Measurements from ENCODE around the gene TTL.
"Not testable (repeated sequence)": the region's sequence is repeated elsewhere in the genome, so short reads cannot be mapped to it uniquely, and the experiment has no call there.

The TTL gene

DNA sequence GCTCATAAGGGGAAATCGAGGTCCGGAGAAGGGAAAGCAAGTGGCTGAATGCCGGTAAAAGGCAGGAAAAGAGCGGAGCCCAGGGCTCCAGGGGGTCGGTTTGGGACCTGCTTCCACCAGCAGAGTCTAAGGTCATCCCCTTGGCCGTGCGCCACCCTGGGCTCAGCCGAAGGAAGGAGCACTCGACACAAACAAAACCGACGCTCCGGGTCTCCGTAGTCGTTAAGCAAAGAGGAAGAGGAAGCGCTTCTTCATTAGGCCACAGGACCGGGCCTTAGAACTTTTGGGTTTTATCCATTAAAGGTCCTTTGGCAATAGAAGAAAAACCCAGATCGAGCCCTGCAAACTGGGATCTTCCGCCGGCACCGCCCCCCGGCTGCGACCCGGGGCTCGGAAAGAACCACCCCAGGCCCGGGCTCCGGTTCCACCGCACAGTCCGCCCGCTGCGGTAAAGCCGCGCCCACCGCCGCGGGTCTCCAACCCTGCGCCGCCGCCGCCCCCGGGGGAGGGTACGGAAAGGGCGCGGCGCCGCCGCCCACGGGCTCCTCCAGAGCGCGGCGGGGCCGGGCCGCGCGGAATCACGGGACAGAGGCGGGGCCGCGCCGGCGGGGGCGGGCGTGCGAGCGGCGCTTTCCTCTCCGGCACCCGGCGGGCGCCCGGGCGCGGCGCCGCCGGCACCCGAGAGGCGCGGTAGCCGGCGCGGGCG, at the start of gene TTL:
TSS of gene TTL (plus strand) at position 629 of the 706 bp plus-strand sequence. CDS start 189 bp downstream, outside the sequence.
- peak; percentile 86 for DNase-seq (ENCODE audit: insufficient read length, low spot score)
- FAIRE-seq, result peak; percentile 79

DNA sequence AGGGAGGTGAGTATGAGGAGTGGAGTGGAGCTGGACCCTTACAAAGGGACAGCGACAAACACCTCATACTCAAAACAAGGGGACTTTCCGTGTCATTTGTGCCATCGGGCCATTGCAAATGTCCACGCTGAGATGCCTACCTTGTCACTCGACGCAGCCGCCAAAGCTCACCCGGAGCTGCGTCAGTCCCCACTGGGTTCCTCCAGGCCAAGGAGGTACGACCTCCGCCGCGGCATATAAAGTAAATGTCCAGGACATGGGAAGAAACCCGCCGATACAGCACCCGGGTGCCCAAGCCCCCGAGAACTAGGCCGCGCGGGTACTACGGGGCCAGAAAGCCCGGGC, 49.6 kb upstream of the TTL start:
- not testable (repeated sequence) for FAIRE-seq; DNase-seq (ENCODE audit: insufficient read length, low spot score)

DNA sequence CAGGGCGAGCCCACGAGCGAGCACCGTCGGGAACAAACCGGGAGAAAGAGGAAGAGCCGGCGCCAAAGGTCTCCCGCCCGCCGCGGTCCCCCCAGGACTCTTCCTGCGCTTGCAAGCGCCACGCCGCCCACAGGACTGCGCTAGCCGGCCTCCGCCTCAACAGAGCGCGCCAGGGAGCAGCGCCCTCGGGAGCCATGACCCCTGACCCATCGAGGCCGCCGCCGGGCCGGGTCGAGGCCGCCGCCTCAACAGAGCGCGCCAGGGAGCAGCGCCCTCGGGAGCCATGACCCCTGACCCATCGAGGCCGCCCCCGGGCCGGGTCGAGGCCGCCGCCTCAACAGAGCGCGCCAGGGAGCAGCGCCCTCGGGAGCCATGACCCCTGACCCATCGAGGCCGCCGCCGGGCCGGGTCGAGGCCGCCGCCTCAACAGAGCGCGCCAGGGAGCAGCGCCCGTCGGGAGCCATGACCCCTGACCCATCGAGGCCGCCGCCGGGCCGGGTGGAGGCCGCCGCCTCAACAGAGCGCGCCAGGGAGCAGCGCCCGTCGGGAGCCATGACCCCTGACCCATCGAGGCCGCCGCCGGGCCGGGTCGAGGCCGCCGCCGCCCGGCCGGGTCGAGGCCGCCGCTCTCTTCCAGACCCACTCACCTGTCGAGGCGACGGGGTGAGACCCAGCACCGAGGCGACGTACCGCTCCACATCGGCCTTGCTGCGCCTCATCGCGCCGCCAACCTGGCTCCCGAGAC, 49.0 kb upstream of the TTL start:
- not testable (repeated sequence) for FAIRE-seq; DNase-seq (ENCODE audit: insufficient read length, low spot score)

DNA sequence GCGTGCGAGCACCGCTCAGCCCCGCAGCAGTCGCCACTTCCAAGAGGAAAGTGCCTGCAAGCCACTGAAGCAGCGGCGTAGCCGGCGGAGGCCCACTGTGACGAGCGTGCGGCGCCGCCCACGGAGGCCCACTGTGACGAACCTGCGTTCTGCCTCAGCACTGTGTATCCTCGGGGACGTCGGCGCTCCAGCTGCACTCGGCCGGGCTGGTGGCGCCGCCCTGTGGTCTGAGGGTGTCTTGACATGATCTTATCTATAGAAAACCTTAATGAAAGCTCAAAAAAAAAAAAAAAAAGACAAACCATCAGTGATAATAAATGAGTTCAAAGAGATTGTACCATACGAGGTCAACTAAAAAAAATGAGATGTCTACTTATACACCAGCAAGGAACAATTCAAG, 48.5 kb upstream of the TTL start, which contains the start of gene RGPD8:
TSS of gene RGPD8 (minus strand) at position 166 of the 400 bp plus-strand sequence. CDS start 192 bp downstream, outside the sequence.
- peak; percentile 42 for DNase-seq (ENCODE audit: insufficient read length, low spot score)
- not testable (repeated sequence) for FAIRE-seq

DNA sequence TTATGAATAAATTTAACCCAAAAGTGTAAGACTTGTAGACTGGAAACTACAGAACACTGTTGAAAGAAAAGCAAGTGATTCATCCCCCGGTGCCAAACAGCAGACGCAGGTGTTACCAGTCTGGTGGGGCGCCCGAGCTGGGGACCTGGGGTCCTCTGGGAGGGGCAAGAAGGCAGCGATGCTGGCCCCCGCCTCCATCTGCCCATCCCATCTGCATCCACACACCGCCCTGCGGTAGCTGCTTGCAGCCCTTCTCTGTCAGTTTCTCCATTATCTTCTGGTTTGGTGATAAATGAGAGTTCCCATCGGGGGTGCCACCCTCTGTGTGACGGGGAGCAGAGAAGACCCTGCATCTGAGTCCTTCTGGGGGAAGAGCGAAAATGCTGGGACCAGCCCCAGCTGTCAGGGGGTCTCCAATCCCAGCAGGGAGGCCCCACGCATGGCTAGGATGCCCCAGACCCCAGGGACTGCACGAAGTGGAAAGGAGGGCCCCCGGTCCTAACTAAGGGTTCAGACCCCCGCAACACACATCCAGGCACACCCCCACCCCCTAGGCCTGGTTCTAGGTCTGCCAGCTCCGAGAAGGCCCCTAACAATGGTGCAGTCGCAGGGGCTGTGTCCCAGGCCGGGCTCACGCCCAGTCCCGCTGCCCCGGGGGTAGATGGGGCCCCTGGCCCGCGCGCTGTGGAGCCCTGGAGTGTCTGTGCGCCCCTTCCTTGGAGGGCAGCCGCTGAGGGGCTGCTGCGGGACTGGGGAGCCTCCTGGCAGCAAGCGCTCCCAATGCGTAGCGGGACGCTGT, 47.8 kb upstream of the TTL start:
- no peak for DNase-seq (ENCODE audit: insufficient read length, low spot score)
- no peak for FAIRE-seq

DNA sequence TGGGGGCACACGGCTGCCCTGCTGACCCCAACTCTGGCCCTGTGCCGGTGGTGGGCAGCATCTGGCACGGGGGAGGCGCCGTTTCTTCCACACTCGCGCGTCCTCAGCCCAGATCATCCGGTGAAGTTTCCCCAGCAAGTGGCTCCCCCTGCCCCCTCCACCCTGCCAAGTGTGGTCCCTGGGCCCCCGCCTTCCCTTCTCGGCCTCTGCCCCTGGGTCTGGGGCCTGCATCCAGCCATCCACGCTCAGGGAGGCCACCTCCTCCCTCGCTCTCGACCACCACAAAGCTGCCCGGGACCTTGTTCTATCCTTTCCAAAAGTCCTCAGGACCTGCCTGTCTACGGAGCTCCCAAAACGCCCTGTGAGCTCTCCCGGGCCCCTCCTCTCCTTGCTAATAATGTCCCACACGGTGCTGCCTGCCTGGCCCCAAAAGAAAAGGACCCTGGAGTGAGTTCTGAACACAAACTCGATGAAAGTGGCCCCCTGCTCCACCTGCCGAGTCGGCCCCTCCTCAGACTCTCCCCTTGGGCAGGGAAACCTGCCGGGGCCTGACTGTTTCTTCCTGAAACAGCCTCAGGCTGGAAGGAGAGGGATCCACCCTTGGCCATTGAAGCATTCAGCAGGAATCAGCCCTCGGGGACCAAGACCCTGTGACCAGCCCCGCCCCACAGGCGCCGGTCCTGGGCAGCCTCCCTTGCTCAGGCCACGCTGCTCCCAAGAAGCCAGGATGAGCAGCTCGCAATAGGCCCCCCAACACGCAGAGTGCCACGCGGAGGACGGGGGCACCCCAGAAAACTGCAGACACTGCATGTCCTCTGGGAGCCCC, 46.9 kb upstream of the TTL start:
- not testable (repeated sequence) for DNase-seq (ENCODE audit: insufficient read length, low spot score); FAIRE-seq

DNA sequence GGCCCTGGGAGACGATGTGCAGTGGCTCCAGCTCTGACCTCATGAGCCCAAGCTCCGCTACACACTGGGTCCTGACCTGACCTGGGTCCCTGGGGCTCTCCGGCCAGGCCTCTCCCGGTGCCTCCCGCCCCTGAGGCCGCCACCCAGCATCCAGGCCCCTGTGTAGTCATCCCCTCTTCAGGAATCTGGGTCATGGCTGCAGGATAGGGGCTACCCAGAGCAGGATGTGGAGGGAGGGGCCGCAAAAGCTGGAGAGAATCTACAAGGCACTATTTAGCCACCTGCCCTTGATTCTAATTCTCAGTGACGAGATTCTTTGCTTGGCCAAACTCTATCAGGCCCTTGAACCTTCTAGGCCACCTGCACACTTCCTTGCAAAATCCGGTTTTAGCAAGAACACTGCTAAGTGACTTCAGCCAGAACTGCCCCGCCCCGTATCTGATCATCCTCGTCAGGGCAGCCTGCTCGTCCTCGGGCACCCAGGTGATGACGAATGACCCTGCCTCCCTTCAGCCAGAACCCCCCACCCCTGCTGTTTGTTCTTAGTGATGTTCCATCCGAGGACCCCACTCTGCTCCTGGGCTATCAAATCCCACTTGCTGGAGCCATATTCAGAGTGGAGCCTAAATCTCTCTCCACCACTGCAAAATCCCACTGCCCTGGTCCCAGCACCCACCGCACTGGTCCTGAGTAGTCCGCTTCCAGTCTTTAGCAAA, 46.1 kb upstream of the TTL start:
- DNase-seq (ENCODE audit: insufficient read length, low spot score); FAIRE-seq: not testable (repeated sequence)

DNA sequence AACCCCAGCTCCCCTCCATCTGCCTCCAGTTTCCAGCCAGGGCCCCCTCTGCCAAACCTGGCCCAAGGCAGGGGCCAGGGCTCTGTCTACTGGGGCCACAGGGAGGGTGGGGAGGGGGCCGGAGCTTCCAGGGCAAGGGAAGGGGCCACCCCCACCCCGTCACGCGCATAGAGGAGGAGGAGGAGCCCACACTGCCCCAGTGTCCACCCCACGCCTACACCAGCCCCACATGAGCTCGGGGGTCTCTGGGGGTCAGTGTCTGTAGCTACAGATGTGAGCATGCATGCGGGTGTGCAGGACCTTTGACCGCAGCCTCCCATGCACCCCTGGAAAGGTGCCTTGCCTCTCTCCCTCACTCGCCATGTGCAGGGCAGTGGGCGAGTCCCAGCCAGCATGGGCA, 45.0 kb upstream of the TTL start:
- not testable (repeated sequence) for FAIRE-seq; DNase-seq (ENCODE audit: insufficient read length, low spot score)

DNA sequence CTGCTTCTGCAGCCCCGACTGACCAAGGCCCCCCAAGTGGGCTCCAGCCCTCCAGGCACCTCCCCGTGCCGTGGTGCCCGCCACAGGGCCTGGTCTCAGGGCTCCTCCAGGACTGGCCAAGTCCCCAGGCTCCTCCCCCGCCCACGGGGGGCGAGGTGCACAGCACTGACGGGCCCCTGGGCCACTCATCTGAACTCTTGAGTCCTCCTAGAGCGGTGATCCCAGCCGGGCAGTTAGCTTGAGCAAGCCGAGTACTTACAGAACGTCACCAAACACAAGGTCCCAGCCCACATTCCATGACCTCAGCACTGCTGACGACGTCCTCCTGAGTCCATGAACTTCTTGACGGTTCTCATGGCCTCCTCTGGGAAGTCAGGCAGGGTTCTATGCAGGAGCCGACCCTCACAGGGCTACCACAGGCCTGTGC, 44.5 kb upstream of the TTL start:
- not testable (repeated sequence) for FAIRE-seq

DNA sequence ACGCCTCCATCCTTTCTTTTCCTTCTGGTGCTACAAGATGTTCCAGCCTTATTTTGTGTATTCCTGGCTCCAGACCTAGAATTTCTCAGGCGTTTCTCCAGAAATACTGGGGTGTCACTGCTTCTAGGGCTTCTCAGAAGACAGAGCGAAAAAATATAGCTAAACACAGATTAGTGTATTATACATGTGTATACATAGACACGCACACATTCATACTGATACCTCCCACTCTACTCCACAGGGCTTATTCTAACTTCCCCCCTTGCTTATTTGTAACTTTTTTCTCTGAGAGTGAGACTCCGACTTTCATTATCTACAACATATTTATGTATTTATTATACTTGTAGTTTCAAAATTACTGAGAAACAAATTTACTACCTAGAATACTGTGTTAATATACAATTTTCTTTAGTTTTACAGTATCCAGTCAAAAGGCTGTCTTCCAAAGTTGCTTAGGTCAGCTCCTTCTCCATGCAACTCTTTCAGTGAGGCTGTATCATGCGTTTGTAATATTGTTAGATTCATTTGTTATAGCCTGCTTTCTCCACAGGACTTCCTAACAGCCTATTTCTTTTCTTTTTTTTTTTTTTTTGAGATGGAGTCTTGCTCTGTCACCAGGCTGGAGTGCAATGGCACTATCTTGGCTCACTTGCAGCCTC, 43.2 kb upstream of the TTL start:
- DNase-seq (ENCODE audit: insufficient read length, low spot score); FAIRE-seq: not testable (repeated sequence)

More for the DNA sequence above, 44.5 kb upstream of the TTL start:
- DNase-seq (ENCODE audit: insufficient read length, low spot score), result not testable (repeated sequence)

DNA sequence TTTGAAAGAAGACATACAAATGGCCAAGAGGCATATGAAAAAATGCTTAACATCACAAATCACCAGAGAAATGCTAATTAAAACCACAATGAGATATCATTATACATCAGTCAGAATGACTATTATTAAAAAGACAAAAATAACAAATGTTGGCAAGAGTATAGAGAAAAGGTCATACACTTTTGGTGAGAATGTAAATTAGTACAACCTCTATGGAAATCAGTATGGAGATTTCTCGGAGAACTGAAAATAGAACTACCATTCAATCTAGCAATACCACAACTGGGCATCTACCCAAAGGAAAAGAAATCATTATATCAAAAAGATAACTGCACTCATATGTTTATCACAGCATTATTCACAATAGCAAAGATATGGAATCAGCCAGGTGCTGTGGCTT, 37.7 kb upstream of the TTL start:
- not testable (repeated sequence) for DNase-seq (ENCODE audit: insufficient read length, low spot score); FAIRE-seq

DNA sequence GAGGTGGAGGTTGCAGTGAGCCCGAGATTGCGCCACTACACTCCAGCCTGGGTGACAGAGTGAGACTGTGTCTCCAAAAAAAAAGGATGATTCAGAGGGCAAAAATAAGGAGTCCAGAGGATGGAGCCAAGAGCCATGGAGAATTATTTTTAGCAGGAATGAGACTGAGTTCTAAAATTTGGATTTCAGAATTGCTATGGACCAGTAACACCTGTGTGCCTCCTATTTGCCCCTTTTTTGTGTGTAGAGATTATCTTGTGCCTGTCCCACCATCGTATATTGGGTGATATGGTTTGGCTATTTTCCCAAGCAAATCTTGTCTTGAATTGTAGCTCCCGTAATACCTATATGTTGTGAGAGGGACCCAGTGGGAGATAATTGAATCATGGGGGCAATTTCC, 32.1 kb upstream of the TTL start:
- FAIRE-seq (no peak), DNase-seq (ENCODE audit: insufficient read length, low spot score) (no peak)

DNA sequence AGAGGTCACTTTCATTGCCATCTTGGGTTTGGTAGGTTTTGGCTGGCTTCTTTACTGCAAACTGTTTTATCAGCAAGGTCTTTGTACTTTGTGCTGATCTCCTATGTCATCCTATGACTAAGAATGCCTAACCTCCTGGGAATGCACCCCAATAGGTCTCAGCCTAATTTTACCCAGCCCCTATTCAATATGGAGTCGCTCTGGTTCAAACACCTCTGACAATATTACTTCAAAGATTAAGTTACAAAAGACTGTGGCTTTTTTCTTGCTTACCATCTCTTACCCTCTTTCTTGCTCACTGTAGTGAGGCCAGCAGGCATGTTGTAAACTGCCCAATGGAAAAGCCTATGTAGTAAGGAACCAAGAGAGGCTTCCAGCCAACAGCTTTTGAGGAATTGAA, 30.6 kb upstream of the TTL start:
- DNase-seq (ENCODE audit: insufficient read length, low spot score), result no peak
- no peak for FAIRE-seq

DNA sequence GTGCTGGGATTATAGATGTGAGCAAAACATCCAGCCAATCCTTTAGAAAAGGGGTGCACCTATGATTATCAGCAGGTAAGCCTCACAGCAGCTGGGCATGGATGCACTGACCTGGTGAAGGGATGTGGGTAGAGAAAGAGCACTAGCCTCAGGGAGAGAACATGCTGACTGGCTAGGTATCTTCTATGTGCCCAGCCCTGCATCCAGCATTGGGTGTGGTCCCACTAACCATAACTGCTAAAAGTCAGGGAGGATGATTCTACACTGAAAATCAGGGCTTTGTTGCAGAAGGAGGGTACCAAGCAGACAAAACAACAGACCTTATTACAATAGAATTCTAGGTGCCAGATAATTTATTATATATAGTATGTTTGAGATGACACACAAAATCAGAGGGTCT, 27.4 kb upstream of the TTL start:
- no peak for FAIRE-seq
- no peak for DNase-seq (ENCODE audit: insufficient read length, low spot score)

DNA sequence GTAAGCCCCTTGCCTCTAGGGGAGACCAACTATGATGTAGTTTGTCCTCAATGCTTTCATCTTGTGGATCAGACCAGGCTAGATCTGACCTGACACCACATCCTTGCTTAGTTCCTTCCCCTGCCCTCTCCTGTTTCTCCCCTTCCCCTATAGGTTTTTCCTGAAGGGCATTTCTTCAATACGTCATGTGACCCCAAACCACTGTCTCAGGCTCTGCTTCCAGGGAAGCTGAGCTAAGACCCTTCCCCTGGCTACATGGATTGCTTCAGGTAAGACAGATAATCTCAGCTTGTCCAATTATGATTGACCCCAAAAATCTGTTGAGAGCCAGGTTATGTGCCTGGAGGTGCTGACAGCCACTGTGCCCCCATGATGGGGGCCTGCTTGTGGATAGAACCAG, 22.6 kb upstream of the TTL start:
- no peak for DNase-seq (ENCODE audit: insufficient read length, low spot score)
- FAIRE-seq, result no peak

DNA sequence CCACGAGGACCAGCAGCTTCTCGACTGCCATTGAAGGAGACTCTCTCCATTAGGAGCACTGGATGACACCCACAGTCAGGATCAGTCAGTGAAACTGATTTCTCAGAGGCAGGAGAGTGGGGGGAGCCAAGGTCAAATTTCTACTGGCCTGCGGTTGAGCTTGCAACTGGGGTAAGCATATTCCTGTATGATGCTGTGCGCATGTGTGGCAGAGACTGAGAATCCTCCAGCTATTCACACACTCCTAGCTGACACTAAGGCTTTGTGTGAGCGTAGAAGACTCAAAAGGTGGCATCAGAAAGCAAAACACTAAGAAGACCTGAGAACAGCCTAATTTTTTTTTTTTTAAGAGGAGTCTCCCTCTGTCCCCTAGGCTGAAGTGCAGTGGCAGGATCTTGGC, 19.8 kb upstream of the TTL start:
- FAIRE-seq, result no peak

DNA sequence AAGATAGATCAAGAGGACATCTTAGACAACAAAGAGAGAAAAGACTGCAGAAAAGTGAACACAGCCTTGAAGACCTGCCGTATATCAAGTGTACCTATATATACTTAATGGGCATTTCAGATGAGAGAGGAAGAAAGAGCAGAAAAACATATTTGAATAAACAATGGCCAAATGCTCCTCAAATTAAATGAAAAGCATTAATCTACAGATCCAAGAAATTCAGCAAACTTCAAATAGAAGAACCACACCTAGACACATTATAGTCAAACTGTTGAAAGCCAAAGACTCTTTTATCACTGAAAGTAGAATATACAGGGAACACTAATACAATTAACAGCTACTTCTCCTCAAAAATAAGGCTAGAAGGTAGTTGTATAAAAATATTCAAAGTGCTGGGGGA, 18.7 kb upstream of the TTL start:
- DNase-seq (ENCODE audit: insufficient read length, low spot score) (no peak), FAIRE-seq (no peak)

More for the DNA sequence above, 19.8 kb upstream of the TTL start:
- no peak for DNase-seq (ENCODE audit: insufficient read length, low spot score)

DNA sequence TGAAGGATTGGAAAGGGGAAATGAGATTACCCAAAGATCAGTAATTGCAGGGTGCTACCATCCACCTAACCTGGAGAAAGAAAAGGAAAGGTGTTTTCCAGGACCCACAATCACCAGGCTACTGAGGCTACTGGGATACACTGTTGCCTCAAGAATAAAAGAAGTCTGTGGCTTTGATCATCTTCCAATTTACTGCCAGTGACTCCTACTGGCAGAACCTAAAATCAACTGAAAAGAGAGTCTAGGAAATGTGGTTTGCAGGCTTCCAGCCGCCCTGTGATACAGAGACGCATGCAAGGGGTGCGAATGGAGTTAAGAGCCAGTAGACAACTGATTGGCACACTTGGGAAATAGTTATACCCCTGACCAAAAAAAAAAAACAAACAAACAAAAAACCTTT, 16.6 kb upstream of the TTL start:
- no peak for DNase-seq (ENCODE audit: insufficient read length, low spot score)
- FAIRE-seq, result no peak

Measured in GM19239 (cell line).